ENCODE data around the gene TECPR2.

DNA sequence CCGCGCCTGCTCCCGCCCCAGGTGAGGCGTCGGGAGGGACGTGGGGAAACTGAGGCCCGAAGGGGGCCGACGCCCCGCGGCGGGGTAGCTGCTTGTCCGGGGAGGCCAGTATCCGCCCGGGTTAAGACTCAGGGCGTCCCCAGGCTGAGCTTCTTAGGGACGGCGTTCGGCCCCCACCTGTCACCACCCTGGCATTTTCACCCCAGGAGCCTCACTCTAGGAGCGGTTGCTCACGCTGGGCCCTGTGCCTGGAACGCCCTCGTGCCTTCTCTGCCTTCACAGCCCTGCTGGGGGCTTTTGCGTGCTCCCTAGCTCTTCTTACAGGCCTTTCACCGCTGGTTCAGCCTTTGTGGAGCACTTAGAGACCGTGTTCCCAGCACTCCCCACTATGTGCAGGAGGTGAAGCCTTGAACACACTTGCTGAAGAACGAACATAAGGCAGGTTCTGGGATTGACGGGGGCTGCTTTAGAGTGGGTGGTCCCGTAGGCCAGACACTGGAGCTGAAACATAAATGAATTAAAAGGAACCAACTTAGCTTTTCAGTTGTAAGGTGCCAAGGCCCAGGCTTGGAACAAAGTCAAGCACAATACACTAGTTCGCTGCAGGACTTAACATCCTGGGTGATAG, 42.6 kb upstream of the TECPR2 start:
- TF ChIP-seq, protein P1, sequence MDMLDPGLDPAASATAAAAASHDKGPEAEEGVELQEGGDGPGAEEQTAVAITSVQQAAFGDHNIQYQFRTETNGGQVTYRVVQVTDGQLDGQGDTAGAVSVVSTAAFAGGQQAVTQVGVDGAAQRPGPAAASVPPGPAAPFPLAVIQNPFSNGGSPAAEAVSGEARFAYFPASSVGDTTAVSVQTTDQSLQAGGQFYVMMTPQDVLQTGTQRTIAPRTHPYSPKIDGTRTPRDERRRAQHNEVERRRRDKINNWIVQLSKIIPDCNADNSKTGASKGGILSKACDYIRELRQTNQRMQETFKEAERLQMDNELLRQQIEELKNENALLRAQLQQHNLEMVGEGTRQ (CRISPR knock-in tag; IDR thresholded peaks at IDR 0.05), result no peak
- TF ChIP-seq, protein P2, sequence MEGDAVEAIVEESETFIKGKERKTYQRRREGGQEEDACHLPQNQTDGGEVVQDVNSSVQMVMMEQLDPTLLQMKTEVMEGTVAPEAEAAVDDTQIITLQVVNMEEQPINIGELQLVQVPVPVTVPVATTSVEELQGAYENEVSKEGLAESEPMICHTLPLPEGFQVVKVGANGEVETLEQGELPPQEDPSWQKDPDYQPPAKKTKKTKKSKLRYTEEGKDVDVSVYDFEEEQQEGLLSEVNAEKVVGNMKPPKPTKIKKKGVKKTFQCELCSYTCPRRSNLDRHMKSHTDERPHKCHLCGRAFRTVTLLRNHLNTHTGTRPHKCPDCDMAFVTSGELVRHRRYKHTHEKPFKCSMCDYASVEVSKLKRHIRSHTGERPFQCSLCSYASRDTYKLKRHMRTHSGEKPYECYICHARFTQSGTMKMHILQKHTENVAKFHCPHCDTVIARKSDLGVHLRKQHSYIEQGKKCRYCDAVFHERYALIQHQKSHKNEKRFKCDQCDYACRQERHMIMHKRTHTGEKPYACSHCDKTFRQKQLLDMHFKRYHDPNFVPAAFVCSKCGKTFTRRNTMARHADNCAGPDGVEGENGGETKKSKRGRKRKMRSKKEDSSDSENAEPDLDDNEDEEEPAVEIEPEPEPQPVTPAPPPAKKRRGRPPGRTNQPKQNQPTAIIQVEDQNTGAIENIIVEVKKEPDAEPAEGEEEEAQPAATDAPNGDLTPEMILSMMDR (IDR thresholded peaks at IDR 0.05), result no peak
- TF ChIP-seq OVOL2 (CRISPR knock-in tag; IDR thresholded peaks at IDR 0.05; ENCODE audit: borderline replicate concordance), result no peak
